ENCODE data around the gene ABCB6. TPM values are rescaled to one million over a fixed set of nuclear protein-coding genes. Genes with fewer than 3 reads are reported as not detected.
"Not testable (repeated sequence)": the region's sequence is repeated elsewhere in the genome, so short reads cannot be mapped to it uniquely, and the experiment has no call there.

The ABCB6 gene
- total RNA-seq, 1 donor: 27.3 TPM

- peak overlapping the region; percentile 86 for H3K4me3 ChIP-seq (ENCODE audit: low read depth, low read length)
- TF ChIP-seq CTCF (IDR thresholded peaks at IDR 0.05; ENCODE audit: insufficient read depth, low read length): no peak
- DNase-seq (ENCODE audit: low read depth): no peak
Measured at GRCh38 chr2:219207134-219207883, 11.4 kb downstream of the ABCB6 start.

GRCh38 chr2:219206328-219207133, 12.2 kb downstream of the ABCB6 start, which contains the start of gene ZFAND2B:
TSS of gene ZFAND2B (plus strand) at chr2:219206782. CDS start at chr2:219206988, 206 bp downstream.
- TF ChIP-seq CTCF (IDR thresholded peaks at IDR 0.05; ENCODE audit: insufficient read depth, low read length): peak; percentile 23
- peak; percentile 86 for DNase-seq (ENCODE audit: low read depth)

GRCh38 chr2:219205981-219206327, 12.8 kb downstream of the ABCB6 start:
- peak overlapping the region; percentile 87 for H3K4me3 ChIP-seq (ENCODE audit: low read depth, low read length)
- no peak for TF ChIP-seq CTCF (IDR thresholded peaks at IDR 0.05; ENCODE audit: insufficient read depth, low read length)
- DNase-seq (ENCODE audit: low read depth): no peak

More at GRCh38 chr2:219206328-219207133, 12.2 kb downstream of the ABCB6 start, which contains the start of gene ZFAND2B:
- H3K4me3 ChIP-seq (ENCODE audit: low read depth, low read length): peak within 1 kb of the TSS; percentile 87

- no peak for DNase-seq (ENCODE audit: low read depth)
- TF ChIP-seq CTCF (IDR thresholded peaks at IDR 0.05; ENCODE audit: insufficient read depth, low read length): no peak
- H3K4me3 ChIP-seq (ENCODE audit: low read depth, low read length): no peak overlapping the region
Measured at GRCh38 chr2:219205165-219205538, 13.6 kb downstream of the ABCB6 start.

GRCh38 chr2:219204425-219205164, 14.2 kb downstream of the ABCB6 start:
- no peak for DNase-seq (ENCODE audit: low read depth)
- TF ChIP-seq CTCF (IDR thresholded peaks at IDR 0.05; ENCODE audit: insufficient read depth, low read length): no peak
- no peak overlapping the region for H3K4me3 ChIP-seq (ENCODE audit: low read depth, low read length)

GRCh38 chr2:219201331-219201730, 17.4 kb downstream of the ABCB6 start:
- DNase-seq (ENCODE audit: low read depth); H3K4me3 ChIP-seq (ENCODE audit: low read depth, low read length): not testable (repeated sequence)

GRCh38 chr2:219200502-219201326, 18.0 kb downstream of the ABCB6 start:
- not testable (repeated sequence) for H3K4me3 ChIP-seq (ENCODE audit: low read depth, low read length); DNase-seq (ENCODE audit: low read depth)
